Upper lobe of left lung (tissue), 6 donors: ENCODE data around the gene ANO4. TPM values are rescaled to one million over a fixed set of nuclear protein-coding genes. Genes with fewer than 3 reads are reported as not detected.
"Not testable (repeated sequence)": the region's sequence is repeated elsewhere in the genome, so short reads cannot be mapped to it uniquely, and the experiment has no call there.

Source experiments
- ATAC-seq, 2 donors: fragments of 200-7000 bp; cut with Tn5 transposase; one replicate each; pipeline ENCODE4 v1.9.1; 2022; ENCODE audit warnings: mild to moderate bottlenecking in 2 of 2, moderate library complexity in 2 of 2; ENCODE audit not compliant: low FRiP score in 2 of 2
- DNase-seq, 2 donors: peaks; one replicate each; pipeline ENCODE4 v3.0.0-alpha.2; 2019 to 2020
- H3K27ac ChIP-seq, 4 donors: fragments of 200-600 bp; sonication (generic); one replicate each; pipeline ENCODE4 v1.5.1; 2016 to 2019
- H3K27me3 ChIP-seq, 4 donors: fragments of 200-600 bp; sonication (generic); one replicate each; pipeline ENCODE4 v1.5.1; 2017 to 2019
- H3K36me3 ChIP-seq, 4 donors: fragments of 200-600 bp; sonication (generic); one replicate each; pipeline ENCODE4 v1.5.1; 2016 to 2019
- H3K4me1 ChIP-seq, 4 donors: fragments of 200-600 bp; sonication (generic); one replicate each; pipeline ENCODE4 v1.5.1; 2018 to 2019
- H3K4me3 ChIP-seq, 4 donors: fragments of 200-600 bp; sonication (generic); one replicate each; pipeline ENCODE4 v1.5.1; 2017 to 2019; ENCODE audit warnings: mild to moderate bottlenecking in 2 of 4, moderate library complexity in 1 of 4
- H3K9me3 ChIP-seq, 4 donors: fragments of 200-600 bp; sonication (generic); one replicate each; pipeline ENCODE4 v1.5.1; 2018 to 2019
- EP300 ChIP-seq, 4 donors: sonication (generic); formaldehyde crosslinking; IDR thresholded peaks; one replicate each; pipeline ENCODE4 v1.5.1; 2017; ENCODE audit warnings: antibody characterized with exemption in 4 of 4, control low read depth in 2 of 4
- POLR2A ChIP-seq, 4 donors: fragments of 450-650 bp; IDR thresholded peaks; one replicate each; pipeline ENCODE4 v1.5.1; 2016 to 2017; ENCODE audit warnings: antibody characterized with exemption in 4 of 4, mild to moderate bottlenecking in 2 of 4
- POLR2AphosphoS5 ChIP-seq, 2 donors: sonication (generic); formaldehyde crosslinking; IDR thresholded peaks; one replicate each; pipeline ENCODE4 v1.5.1; 2017; ENCODE audit warnings: antibody characterized with exemption in 2 of 2
- WGBS, 2 donors: methylation state at CpG; one replicate each; pipeline ENCODE4 v1.1.5; 2017 to 2018; 5-methylcytosine and 5-hydroxymethylcytosine counted together
- total RNA-seq, 6 donors: library from RNA; depleted of rRNA in 4 of 6; stranded (reverse); fragments of >200 nt in 4 of 6; gene quantifications; one replicate each; pipeline versions ENCODE4 v1.1.0 to v1.2.1, GENCODE V29; 2016 to 2021
- TF ChIP-seq, protein P1 (sequence below), 6 experiments: fragments of 450-650 bp in 4 of 6; fragments of 200-600 bp in 2 of 6; sonication (generic) in 2 of 6; IDR thresholded peaks; one replicate each; pipeline ENCODE4 v1.5.1; 2016 to 2019; ENCODE audit warnings: antibody characterized with exemption in 6 of 6
- donor health status: DM: no; HTN: no; CAD: no; lungs with moderate emphysema.
- donor health status: DM: no; HTN: yes; CAD: no; lungs with severe emphysema.

ANO4 gene
- total RNA-seq, 6 donors from 2014 or later: 0.17 to 1.2 (median 0.30) TPM; not detected in 3

DNA sequence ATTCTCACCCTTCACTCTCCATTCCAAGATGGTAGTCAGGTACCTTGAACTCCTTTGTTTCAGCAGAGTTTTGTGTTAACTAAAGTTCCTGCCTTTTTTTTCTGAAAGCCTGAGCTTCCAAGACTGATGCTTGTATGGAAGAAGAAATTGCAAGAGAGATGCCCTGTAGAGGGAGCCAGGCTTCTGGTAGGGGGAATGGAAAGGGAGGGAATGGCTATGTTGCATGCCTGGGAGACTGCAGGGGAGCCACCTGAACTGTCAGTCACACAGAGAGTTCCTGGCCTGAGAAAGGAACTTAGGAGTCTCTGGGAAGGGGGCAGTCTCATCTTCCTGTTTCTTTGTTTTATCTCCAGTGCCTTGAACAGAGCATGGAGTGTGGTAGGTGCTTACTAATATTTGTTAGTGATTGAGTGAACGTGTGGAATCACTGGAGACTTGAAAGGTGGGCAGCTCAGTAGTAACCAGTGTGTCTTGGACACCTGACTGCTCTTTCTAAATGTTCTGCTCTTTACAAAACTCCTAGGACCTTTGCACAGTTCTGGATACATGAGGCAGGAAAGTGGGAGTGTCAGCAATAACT, 132.2 kb downstream of the ANO4 start:
- WGBS, 2 donors: 0 to 52% methylated on average over 1 of the region's 1 CpG
- Histone ChIP-seq H3K27me3 (no peaks in the 10 kb centered on the region), H3K27ac (no peak overlapping the region), H3K36me3 (no peaks in the 10 kb centered on the region), H3K9me3 (no peaks in the 10 kb centered on the region), H3K4me3 (no peak overlapping the region), H3K4me1 (no peaks in the 10 kb centered on the region)
- ATAC-seq: no peak
- no peak for DNase-seq
- TF ChIP-seq POLR2AphosphoS5 (IDR thresholded peaks at IDR 0.05) (no peak), POLR2A (IDR thresholded peaks at IDR 0.05) (no peak), EP300 (IDR thresholded peaks at IDR 0.05) (no peak)
- TF ChIP-seq, protein P1, sequence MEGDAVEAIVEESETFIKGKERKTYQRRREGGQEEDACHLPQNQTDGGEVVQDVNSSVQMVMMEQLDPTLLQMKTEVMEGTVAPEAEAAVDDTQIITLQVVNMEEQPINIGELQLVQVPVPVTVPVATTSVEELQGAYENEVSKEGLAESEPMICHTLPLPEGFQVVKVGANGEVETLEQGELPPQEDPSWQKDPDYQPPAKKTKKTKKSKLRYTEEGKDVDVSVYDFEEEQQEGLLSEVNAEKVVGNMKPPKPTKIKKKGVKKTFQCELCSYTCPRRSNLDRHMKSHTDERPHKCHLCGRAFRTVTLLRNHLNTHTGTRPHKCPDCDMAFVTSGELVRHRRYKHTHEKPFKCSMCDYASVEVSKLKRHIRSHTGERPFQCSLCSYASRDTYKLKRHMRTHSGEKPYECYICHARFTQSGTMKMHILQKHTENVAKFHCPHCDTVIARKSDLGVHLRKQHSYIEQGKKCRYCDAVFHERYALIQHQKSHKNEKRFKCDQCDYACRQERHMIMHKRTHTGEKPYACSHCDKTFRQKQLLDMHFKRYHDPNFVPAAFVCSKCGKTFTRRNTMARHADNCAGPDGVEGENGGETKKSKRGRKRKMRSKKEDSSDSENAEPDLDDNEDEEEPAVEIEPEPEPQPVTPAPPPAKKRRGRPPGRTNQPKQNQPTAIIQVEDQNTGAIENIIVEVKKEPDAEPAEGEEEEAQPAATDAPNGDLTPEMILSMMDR (IDR thresholded peaks at IDR 0.05): no peak

DNA sequence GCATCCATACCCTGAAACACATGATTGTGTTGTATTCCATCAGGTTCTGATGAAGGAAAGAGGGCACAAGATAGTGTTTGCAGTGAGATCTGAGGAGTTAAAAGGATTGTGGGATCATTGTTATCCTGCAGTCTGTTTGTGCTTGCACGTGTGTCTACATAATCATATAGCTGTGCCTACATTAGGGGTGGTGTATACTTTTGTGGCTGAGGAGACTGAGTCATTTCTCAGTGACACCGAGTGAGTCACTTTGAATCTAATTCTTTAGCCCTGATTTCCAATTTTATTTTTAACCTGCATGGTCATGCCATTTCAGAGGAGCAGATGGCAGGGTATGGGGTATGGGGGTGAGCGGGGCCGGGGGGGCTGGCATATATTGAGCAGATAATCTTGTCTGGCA, 133.2 kb downstream of the ANO4 start:
- Histone ChIP-seq H3K27ac (no peak overlapping the region), H3K36me3 (no peaks in the 10 kb centered on the region), H3K27me3 (no peaks in the 10 kb centered on the region), H3K4me3 (no peak overlapping the region), H3K4me1 (no peaks in the 10 kb centered on the region), H3K9me3 (no peaks in the 10 kb centered on the region)
- 85 to 86% methylated on average over 4 of the region's 4 CpGs for WGBS, 2 donors
- no peak for ATAC-seq
- no peak for DNase-seq
- TF ChIP-seq, protein P1 (IDR thresholded peaks at IDR 0.05): no peak
- TF ChIP-seq POLR2A (IDR thresholded peaks at IDR 0.05) (no peak), POLR2AphosphoS5 (IDR thresholded peaks at IDR 0.05) (no peak), EP300 (IDR thresholded peaks at IDR 0.05) (no peak)

DNA sequence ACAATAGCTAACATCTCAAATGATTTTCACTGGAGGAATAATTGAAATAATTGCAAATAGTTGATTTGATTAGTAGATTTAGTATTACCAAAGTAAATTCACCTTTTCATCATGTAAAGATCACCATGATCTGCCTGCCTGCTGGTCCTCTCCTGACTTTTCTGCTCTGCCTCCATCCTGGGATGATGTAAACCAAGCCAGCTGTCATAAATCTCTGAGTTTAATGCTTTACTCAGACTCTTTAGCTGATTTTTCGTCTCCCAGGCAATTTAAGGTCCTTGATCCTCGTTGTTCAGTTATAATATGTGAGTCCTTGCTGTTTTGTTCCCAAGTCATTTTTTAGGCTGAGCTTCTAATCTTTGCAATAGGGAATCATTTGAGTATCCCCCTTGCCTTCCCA, 138.0 kb downstream of the ANO4 start:
- H3K27ac ChIP-seq: no peak overlapping the region
- no peaks in the 10 kb centered on the region for H3K9me3 ChIP-seq
- no peaks in the 10 kb centered on the region for H3K4me1 ChIP-seq
- ATAC-seq (no peak), DNase-seq (no peak)
- H3K4me3 ChIP-seq: no peak overlapping the region
- no peaks in the 10 kb centered on the region for H3K36me3 ChIP-seq
- 68 to 75% methylated on average over 2 of the region's 2 CpGs for WGBS, 2 donors
- no peak for TF ChIP-seq POLR2AphosphoS5 (IDR thresholded peaks at IDR 0.05)
- TF ChIP-seq, protein P1 (IDR thresholded peaks at IDR 0.05): no peak
- TF ChIP-seq EP300 (IDR thresholded peaks at IDR 0.05): no peak
- no peak for TF ChIP-seq POLR2A (IDR thresholded peaks at IDR 0.05)
- H3K27me3 ChIP-seq: no peaks in the 10 kb centered on the region

DNA sequence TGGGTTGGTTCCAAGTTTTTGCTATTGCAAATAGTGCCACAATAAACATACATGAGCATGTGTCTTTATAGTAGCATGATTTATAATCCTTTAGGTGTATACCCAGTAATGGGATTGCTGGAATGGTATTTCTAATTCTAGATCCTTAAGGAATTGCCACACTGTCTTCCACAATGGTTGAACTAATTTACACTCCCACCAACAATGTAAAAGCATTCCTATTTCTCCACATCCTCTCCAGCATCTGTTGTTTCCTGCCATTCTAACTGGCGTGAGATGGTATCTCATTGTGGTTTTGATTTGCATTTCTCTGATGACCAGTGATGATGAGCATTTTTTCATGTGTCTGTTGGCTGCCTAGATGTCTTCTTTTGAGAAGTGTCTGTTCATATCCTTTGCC, 139.0 kb downstream of the ANO4 start:
- not testable (repeated sequence) for H3K4me3 ChIP-seq, H3K4me1 ChIP-seq, H3K27me3 ChIP-seq, H3K27ac ChIP-seq, ATAC-seq, H3K9me3 ChIP-seq, H3K36me3 ChIP-seq, DNase-seq
- 60 to 66% methylated on average over 1 of the region's 1 CpG for WGBS, 2 donors

DNA sequence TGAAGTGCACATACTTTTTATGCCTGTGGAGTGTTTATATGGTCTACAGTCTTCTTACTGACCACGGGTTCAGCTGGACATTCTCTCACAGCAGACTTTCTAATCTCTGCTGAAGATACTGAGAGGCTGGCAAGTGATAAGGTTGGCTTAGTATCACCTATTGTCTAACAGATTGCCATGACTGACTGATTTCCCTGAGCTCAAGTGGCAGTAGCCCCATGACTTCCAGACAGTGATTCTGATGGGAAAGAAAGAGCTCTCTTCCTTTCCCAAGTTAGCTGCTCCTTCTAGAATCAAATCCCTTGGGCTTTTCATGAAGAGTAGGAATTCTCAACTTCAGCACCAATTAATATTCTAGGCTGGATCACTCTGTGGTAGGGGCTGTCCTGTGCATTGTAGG, 141.4 kb downstream of the ANO4 start:
- no peak for ATAC-seq
- WGBS, 2 donors: 50% methylated on average over 1 of the region's 1 CpG

More for the DNA sequence above, 141.4 kb downstream of the ANO4 start:
- H3K27me3 ChIP-seq: no peaks in the 10 kb centered on the region
- H3K4me1 ChIP-seq: no peaks in the 10 kb centered on the region
- no peak for DNase-seq
- H3K36me3 ChIP-seq: no peaks in the 10 kb centered on the region
- H3K9me3 ChIP-seq: no peaks in the 10 kb centered on the region
- H3K27ac ChIP-seq: no peak overlapping the region
- H3K4me3 ChIP-seq: no peak overlapping the region
- TF ChIP-seq, protein P1 (IDR thresholded peaks at IDR 0.05): no peak
- TF ChIP-seq POLR2AphosphoS5 (IDR thresholded peaks at IDR 0.05) (no peak), EP300 (IDR thresholded peaks at IDR 0.05) (no peak), POLR2A (IDR thresholded peaks at IDR 0.05) (no peak)
